ENCODE measurements around the gene GSK3B. TPM values are rescaled to one million over a fixed set of nuclear protein-coding genes. Genes with fewer than 3 reads are reported as not detected.

GSK3B gene
- total RNA-seq, 1 experiment from 2014 or later = 56.5 TPM

DNA sequence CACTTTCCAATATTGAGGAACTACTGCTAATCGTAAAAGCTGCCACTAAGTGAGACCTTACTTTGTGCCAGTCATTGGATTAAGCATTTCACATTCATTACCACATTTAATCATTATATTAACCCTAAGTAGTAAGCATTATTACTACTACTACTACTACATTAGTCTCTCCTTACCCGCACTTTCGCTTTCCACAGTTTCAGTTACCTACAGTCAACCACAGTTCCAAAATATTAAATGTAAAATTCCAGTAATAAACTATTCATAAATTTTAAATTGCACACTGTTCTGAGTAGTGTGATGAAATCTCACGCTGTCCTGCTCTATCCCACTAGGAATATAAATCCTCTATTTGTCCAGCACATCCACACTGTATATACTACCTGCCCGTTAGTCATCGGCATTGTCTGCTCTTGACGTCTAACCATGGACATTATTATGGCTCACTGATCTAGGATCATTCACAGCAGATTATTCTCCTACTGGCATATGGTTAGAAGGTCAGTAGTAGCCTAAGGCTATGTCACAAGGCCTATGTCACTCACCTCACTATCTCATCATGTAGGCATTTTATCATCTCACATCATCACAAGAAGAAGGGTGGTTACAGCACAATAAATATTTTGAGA is 121.1 kb downstream of the GSK3B start:
- H3K27ac ChIP-seq (ENCODE audit: insufficient read length, low read depth, low read length) = no peak overlapping the region
- H4K8ac ChIP-seq (replicated peaks; ENCODE audit: insufficient read length, low read depth, low read length) = no peak overlapping the region
- no peak overlapping the region for H3K23ac ChIP-seq (ENCODE audit: insufficient read length, low read depth, low read length)
- H3K4me1 ChIP-seq (ENCODE audit: insufficient read depth, low read length) = no peaks in the 10 kb centered on the region; the same call in 1 of the 2 replicates
- H3K4me1 Mint-ChIP-seq = peaks cover 0 to 4% of the 10 kb centered on the region in 2 experiments; a peak in 1 of 4 replicates
- no peaks in the 10 kb centered on the region for H3K9me3 ChIP-seq (ENCODE audit: control insufficient read depth, low read depth, low read length)
- no peak overlapping the region for H3K18ac ChIP-seq (ENCODE audit: insufficient read length, low read depth, low read length)
- H3K4me2 ChIP-seq (ENCODE audit: insufficient read depth, insufficient read length, low read length) = no peak overlapping the region
- H3K79me1 ChIP-seq (ENCODE audit: insufficient read depth, low read depth, low read length, poor library complexity, severe bottlenecking) = no peaks in the 10 kb centered on the region
- no peak overlapping the region for H2BK120ac ChIP-seq (ENCODE audit: low read depth, low read length, poor library complexity, severe bottlenecking)
- H3K27ac Mint-ChIP-seq = no peak overlapping the region
- TF ChIP-seq CTCF (conservative IDR thresholded peaks at IDR 0.05) = no peak
- H2AK5ac ChIP-seq (ENCODE audit: insufficient read length, low read length) = no peak overlapping the region
- H2BK5ac ChIP-seq (ENCODE audit: insufficient read length, low read length) = no peak overlapping the region
- no peaks in the 10 kb centered on the region for H3K27me3 ChIP-seq (ENCODE audit: insufficient read depth, low read length)
- no peak overlapping the region for H2BK15ac ChIP-seq (ENCODE audit: low read depth, low read length)
- no peak overlapping the region for H2BK20ac ChIP-seq (ENCODE audit: low read depth, low read length, poor library complexity, severe bottlenecking)
- H3K79me2 ChIP-seq (ENCODE audit: insufficient read depth, low read length) = peaks cover 7% of the 10 kb centered on the region; the same call in 1 of the 2 replicates
- no peak overlapping the region for H3K4ac ChIP-seq (ENCODE audit: low read depth, low read length)
- no peak overlapping the region for H3K14ac ChIP-seq (ENCODE audit: insufficient read depth, low read length)
- H3T11ph ChIP-seq (ENCODE audit: low read length) = no peak overlapping the region
- DNase-seq = no peak
- H2AFZ ChIP-seq (ENCODE audit: low read length) = no peak overlapping the region
- H3K27me3 Mint-ChIP-seq (ENCODE audit: low read depth) = no peaks in the 10 kb centered on the region
- H2BK12ac ChIP-seq (ENCODE audit: insufficient read length, low read depth, low read length) = no peak overlapping the region
- H3K56ac ChIP-seq (ENCODE audit: insufficient read length, low read depth, low read length) = no peak overlapping the region
- WGBS (ENCODE audit: extremely low coverage, insufficient read length, low lambda C conversion rate) = 100% methylated on average over 1 of the region's 7 CpGs
- H3K9ac ChIP-seq (ENCODE audit: extremely low read depth, insufficient read length, low read length) = no peak overlapping the region
- no peak overlapping the region for H4K91ac ChIP-seq (ENCODE audit: insufficient read length, low read depth, low read length)
- no peaks in the 10 kb centered on the region for H4K20me1 ChIP-seq (ENCODE audit: control insufficient read depth, insufficient read depth, insufficient read length)
- no peak overlapping the region for H4K5ac ChIP-seq (ENCODE audit: insufficient read length, low read depth, low read length)
- no peak overlapping the region for H3K4me3 Mint-ChIP-seq
- no peaks in the 10 kb centered on the region for H3K9me3 Mint-ChIP-seq
- no peaks in the 10 kb centered on the region for H3K23me2 ChIP-seq (ENCODE audit: insufficient read length, low read depth, low read length, poor library complexity, severe bottlenecking)
- H3K36me3 Mint-ChIP-seq (ENCODE audit: insufficient read depth in 1 of 3, low read depth in 3 of 3) = peaks cover 0 to 2% (median 0%) of the 10 kb centered on the region in 3 experiments; a peak in 1 of 7 replicates
